Endothelial cell of umbilical vein (primary cell): ENCODE data around the gene PSMA8. TPM values are rescaled to one million over a fixed set of nuclear protein-coding genes. Genes with fewer than 3 reads are reported as not detected.

Source experiments
- BruUV-seq: library from RNA; stranded (reverse); fragments of 400-500 nt; replicated peaks from 2 replicates; lab custom pipeline; 2021; lab: Mats Ljungman, UMichigan
- CTCF ChIA-PET: fragments of 300-600, 350-600 bp; sonication (Branson Sonifier 250); formaldehyde crosslinking; loops from one replicate; lab custom pipeline; 2021; ENCODE audit warnings: antibody characterized with exemption, inconsistent platforms; lab: Charles Lee
- POLR2A ChIA-PET: fragments of 300-600, 350-600 bp; sonication (Branson Sonifier 250); formaldehyde crosslinking; loops from one replicate; lab custom pipeline; 2021; ENCODE audit warnings: antibody characterized with exemption, inconsistent platforms; lab: Charles Lee
- DNase-seq: peaks from one replicate; pipeline ENCODE4 v3.0.0-alpha.2; 2011; ENCODE audit warnings: low read depth, low spot score
- FAIRE-seq: peaks from 2 replicates; lab custom pipeline; 2011; peaks lifted over from hg19 to GRCh38; lab: Jason Lieb, UNC
- H2AFZ ChIP-seq: 2 replicates; pipeline ENCODE4 v1.6.0; 2012; ENCODE audit warnings: low read depth, low read length, control low read depth, inconsistent platforms
- H3K27ac ChIP-seq: 2 replicates; pipeline ENCODE4 v1.5.1; 2011; ENCODE audit warnings: low read depth, mild to moderate bottlenecking, control low read depth, low read length, moderate library complexity; ENCODE audit not compliant: insufficient read depth
- H3K27me3 ChIP-seq, 2 experiments: 2 replicates each; pipeline versions ENCODE4 v1.6.0 to v1.6.1; 2011; ENCODE audit warnings: low read length in 2 of 2, mixed read lengths in 1 of 2; ENCODE audit not compliant: control insufficient read depth in 2 of 2, insufficient read depth in 2 of 2
- H3K36me3 ChIP-seq, 2 experiments: 2 replicates in 1 of 2; 3 replicates in 1 of 2; pipeline ENCODE4 v1.5.1; 2011; ENCODE audit warnings: low read length in 2 of 2, mild to moderate bottlenecking in 1 of 2, moderate library complexity in 1 of 2; ENCODE audit not compliant: control insufficient read depth in 2 of 2, insufficient read depth in 2 of 2; ENCODE audit errors: extremely low read depth in 1 of 2
- H3K4me1 ChIP-seq: 3 replicates; pipeline ENCODE4 v1.5.1; 2011; ENCODE audit warnings: mild to moderate bottlenecking, low read length; ENCODE audit not compliant: control insufficient read depth, insufficient read depth; ENCODE audit errors: extremely low read depth
- H3K4me2 ChIP-seq: 2 replicates; pipeline ENCODE4 v1.6.1; 2011; ENCODE audit warnings: low read length, control low read depth, mixed read lengths; ENCODE audit not compliant: insufficient read depth
- H3K4me3 ChIP-seq, 3 experiments: fragments of 200-600 bp in 1 of 3; sonication (generic), shearing (Covaris generic) in 1 of 3; replicated peaks in 1 of 3; 2 replicates each; pipeline ENCODE4 v1.5.1; 2011 to 2016; ENCODE audit warnings: control low read depth in 3 of 3, low read length in 3 of 3, mild to moderate bottlenecking in 2 of 3, inconsistent platforms in 1 of 3, low read depth in 1 of 3, moderate library complexity in 1 of 3; ENCODE audit not compliant: insufficient read depth in 1 of 3
- H3K79me2 ChIP-seq: 2 replicates; pipeline ENCODE4 v1.6.0; 2012; ENCODE audit warnings: low read length, inconsistent platforms; ENCODE audit not compliant: control insufficient read depth, insufficient read depth
- H3K9ac ChIP-seq: replicated peaks from 2 replicates; pipeline ENCODE3; 2011; ENCODE audit warnings: low read length, control low read depth; ENCODE audit not compliant: insufficient read depth; ENCODE audit errors: extremely low read depth
- H3K9me1 ChIP-seq: replicated peaks from 3 replicates; pipeline ENCODE4 v1.6.0; 2011; ENCODE audit warnings: mild to moderate bottlenecking, low read length; ENCODE audit not compliant: control insufficient read depth, insufficient read depth; ENCODE audit errors: extremely low read depth
- H3K9me3 ChIP-seq: replicated peaks from 2 replicates; pipeline ENCODE4 v1.5.1; 2012; ENCODE audit warnings: low read length, inconsistent platforms; ENCODE audit not compliant: control insufficient read depth, insufficient read depth
- H4K20me1 ChIP-seq: replicated peaks from 2 replicates; pipeline ENCODE3; 2011; ENCODE audit warnings: mild to moderate bottlenecking, low read length; ENCODE audit not compliant: control insufficient read depth, insufficient read depth; ENCODE audit errors: extremely low read depth
- CTCF ChIP-seq, 2 donors: IDR thresholded peaks; 1 replicate in 1 of 2; 2 replicates in 1 of 2; pipeline ENCODE4 v1.5.1; 2011; ENCODE audit warnings: low read length in 2 of 2, mild to moderate bottlenecking in 2 of 2, moderate library complexity in 2 of 2, control low read depth in 1 of 2, inconsistent platforms in 1 of 2, low read depth in 1 of 2; ENCODE audit not compliant: insufficient read depth in 1 of 2; ENCODE audit errors: extremely low read depth in 1 of 2
- EZH2 ChIP-seq: IDR thresholded peaks from 2 replicates; pipeline ENCODE4 v1.6.1; 2012; ENCODE audit warnings: borderline replicate concordance, low read depth, mild to moderate bottlenecking, moderate library complexity, low read length, inconsistent platforms; ENCODE audit not compliant: severe bottlenecking
- FOS ChIP-seq: IDR thresholded peaks from 2 replicates; pipeline ENCODE4 v1.6.1; 2011; ENCODE audit warnings: mild to moderate bottlenecking, low read length, moderate library complexity, borderline replicate concordance; ENCODE audit not compliant: insufficient read depth
- GATA2 ChIP-seq: IDR thresholded peaks from 2 replicates; pipeline ENCODE4 v1.7.0; 2011; ENCODE audit warnings: low read depth, mild to moderate bottlenecking, moderate library complexity, mixed read lengths, low read length; ENCODE audit not compliant: insufficient read length, insufficient read depth
- JUN ChIP-seq: IDR thresholded peaks from 2 replicates; pipeline ENCODE4 v1.6.1; 2011; ENCODE audit warnings: borderline replicate concordance, low read depth; ENCODE audit not compliant: insufficient read length, insufficient read depth
- MAX ChIP-seq: IDR thresholded peaks from 2 replicates; pipeline ENCODE4 v1.6.1; 2011; ENCODE audit not compliant: insufficient read depth, insufficient read length
- MYC ChIP-seq: IDR thresholded peaks from one replicate; pipeline ENCODE4 v1.6.1; 2011; ENCODE audit warnings: mild to moderate bottlenecking, low read depth, low read length
- POLR2A ChIP-seq: IDR thresholded peaks from 2 replicates; pipeline ENCODE4 v1.6.1; 2012; ENCODE audit warnings: low read depth, mild to moderate bottlenecking, control low read depth, low read length
- POLR2AphosphoS5 ChIP-seq: IDR thresholded peaks from 2 replicates; pipeline ENCODE4 v1.6.1; 2012; ENCODE audit warnings: low read depth, mild to moderate bottlenecking, control low read depth, low read length, moderate library complexity; ENCODE audit not compliant: insufficient read depth
- dilution Hi-C: fragments of 300-500 bp; cut with MboI; formaldehyde crosslinking; loops from one replicate; pipeline ENCODE4 v1.15.0; 2019; ENCODE audit warnings: low sequenced_read_pairs; ENCODE audit not compliant: extremely low pct_ligation_motif_present
- intact Hi-C: fragments of 100-400 bp; cut with micrococcal nuclease; formaldehyde crosslinking; loops from one replicate; pipeline ENCODE4 v1.10.0; 2022
- polyA plus RNA-seq, 4 experiments: library from polyadenylated mRNA; depleted of rRNA in 3 of 4; stranded (reverse) in 3 of 4; unstranded in 1 of 4; fragments of >200 nt; gene quantifications; 2 replicates each; pipeline versions ENCODE4 v1.2.1 to v1.2.3, GENCODE V29; 2011 to 2012; ENCODE audit warnings: missing spikeins in 1 of 4
- total RNA-seq: library from RNA; stranded (reverse); gene quantifications from 2 replicates; pipeline ENCODE4 v1.2.3, GENCODE V29; 2021

Gene PSMA8
- total and polyA plus RNA-seq, 2 donors (not counting 3 experiments of a cell fraction or from before 2014, with no cell fraction given) = not detected

GRCh38 chr18:26097563-26097962 is 36.1 kb upstream of the PSMA8 start:
- intact Hi-C loops (no loop called here), dilution Hi-C loops (no loop called here)
- ChIA-PET POLR2A (no interaction called here), CTCF (no interaction called here)
- H3K4me2 ChIP-seq = no peak overlapping the region
- H3K36me3 ChIP-seq = no peaks in the 10 kb centered on the region
- no peaks in the 10 kb centered on the region for H4K20me1 ChIP-seq
- TF ChIP-seq FOS (no peak), CTCF (IDR thresholded peaks at IDR 0.05; ENCODE audit: extremely low read depth in 1 of 2, insufficient read depth in 1 of 2, low read depth in 1 of 2, low read length in 2 of 2) (no peak), MAX (no peak)
- no peak overlapping the region for H3K9ac ChIP-seq
- H3K27me3 ChIP-seq = peaks cover 7 to 14% of the 10 kb centered on the region in 2 experiments
- H3K27ac ChIP-seq = no peak overlapping the region
- no peak overlapping the region for H2AFZ ChIP-seq
- no peaks in the 10 kb centered on the region for H3K9me3 ChIP-seq
- H3K9me1 ChIP-seq = no peaks in the 10 kb centered on the region
- BruUV-seq = no TSS peak
- no peaks in the 10 kb centered on the region for H3K79me2 ChIP-seq
- H3K4me3 ChIP-seq = no peak overlapping the region
- no peaks in the 10 kb centered on the region for H3K4me1 ChIP-seq
- DNase-seq (no peak), FAIRE-seq (no peak)

- no peak overlapping the region for H3K4me2 ChIP-seq
- dilution Hi-C loops (no loop called here), intact Hi-C loops (no loop called here)
- ChIA-PET CTCF (no interaction called here), POLR2A (no interaction called here)
- DNase-seq = no peak
- peaks cover 3 to 4% of the 10 kb centered on the region in 2 experiments for H3K27me3 ChIP-seq
- no peaks in the 10 kb centered on the region for H3K36me3 ChIP-seq
- H3K79me2 ChIP-seq = no peaks in the 10 kb centered on the region
- no peaks in the 10 kb centered on the region for H3K9me1 ChIP-seq
- no peak overlapping the region for H3K4me3 ChIP-seq
- TF ChIP-seq POLR2A (no peak), FOS (no peak), CTCF (IDR thresholded peaks at IDR 0.05; ENCODE audit: extremely low read depth in 1 of 2, insufficient read depth in 1 of 2, low read depth in 1 of 2, low read length in 2 of 2) (no peak), GATA2 (no peak), POLR2AphosphoS5 (no peak), JUN (no peak), MYC (no peak), MAX (no peak), EZH2 (no peak)
- no peak for FAIRE-seq
- no peaks in the 10 kb centered on the region for H3K9me3 ChIP-seq
- H3K4me1 ChIP-seq = no peaks in the 10 kb centered on the region
- H3K27ac ChIP-seq = no peak overlapping the region
- no TSS peak for BruUV-seq
- H4K20me1 ChIP-seq = no peaks in the 10 kb centered on the region
- no peak overlapping the region for H3K9ac ChIP-seq
- no peak overlapping the region for H2AFZ ChIP-seq
Measured at GRCh38 chr18:26103579-26103978, 30.1 kb upstream of the PSMA8 start.
